ENCODE measurements around the gene CISH. TPM values are rescaled to one million over a fixed set of nuclear protein-coding genes. Genes with fewer than 3 reads are reported as not detected.

CISH gene
- total RNA-seq, 1 experiment from 2014 or later, result 1.7 TPM

DNA sequence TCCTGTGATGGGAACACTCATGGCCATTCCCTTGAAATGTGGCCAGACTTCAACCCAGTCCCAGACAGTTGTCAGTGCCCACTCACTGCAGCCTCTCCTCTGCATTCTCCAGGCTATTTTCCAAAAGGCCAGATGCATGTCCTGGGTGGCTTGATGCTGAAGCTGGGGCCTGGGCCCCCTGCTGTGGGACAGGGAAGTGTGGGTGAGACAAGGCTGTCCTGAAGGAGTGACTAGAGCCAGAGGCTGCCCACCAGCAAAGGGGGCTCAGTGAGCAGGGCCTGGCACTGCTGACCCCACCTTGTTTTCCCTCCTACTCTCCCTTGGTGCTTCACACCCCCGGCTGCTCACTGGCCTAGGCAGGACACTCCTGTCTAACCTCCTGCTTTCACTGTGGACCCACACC lies 11.9 kb downstream of the CISH start:
- Histone ChIP-seq H3K9ac (ENCODE audit: extremely low read depth, insufficient read length, low read length) (no peak overlapping the region), H3K27me3 (ENCODE audit: insufficient read depth, low read length) (no peaks in the 10 kb centered on the region), H2AK5ac (ENCODE audit: insufficient read length, low read length) (no peak overlapping the region), H2BK12ac (ENCODE audit: insufficient read length, low read depth, low read length) (no peak overlapping the region), H2BK20ac (ENCODE audit: low read depth, low read length, poor library complexity, severe bottlenecking) (no peak overlapping the region), H3K4me1 (ENCODE audit: insufficient read depth, low read length) (no peaks in the 10 kb centered on the region), H3K23me2 (ENCODE audit: insufficient read length, low read depth, low read length, poor library complexity, severe bottlenecking) (no peaks in the 10 kb centered on the region), H3K79me2 (ENCODE audit: insufficient read depth, low read length) (no peaks in the 10 kb centered on the region), H3K4ac (ENCODE audit: low read depth, low read length) (no peak overlapping the region), H4K20me1 (ENCODE audit: control insufficient read depth, insufficient read depth, insufficient read length) (no peaks in the 10 kb centered on the region), H3K23ac (ENCODE audit: insufficient read length, low read depth, low read length) (no peak overlapping the region), H4K8ac (replicated peaks; ENCODE audit: insufficient read length, low read depth, low read length) (no peak overlapping the region), H3K14ac (ENCODE audit: insufficient read depth, low read length) (no peak overlapping the region), H2AFZ (ENCODE audit: low read length) (no peak overlapping the region), H2BK15ac (ENCODE audit: low read depth, low read length) (no peak overlapping the region), H2BK5ac (ENCODE audit: insufficient read length, low read length) (no peak overlapping the region), H3K4me2 (ENCODE audit: insufficient read depth, insufficient read length, low read length) (no peak overlapping the region), H3K56ac (ENCODE audit: insufficient read length, low read depth, low read length) (no peak overlapping the region), H3K9me3 (ENCODE audit: control insufficient read depth, low read depth, low read length) (no peaks in the 10 kb centered on the region), H4K91ac (ENCODE audit: insufficient read length, low read depth, low read length) (no peak overlapping the region), H3K27ac (ENCODE audit: insufficient read length, low read depth, low read length) (no peak overlapping the region), H3K79me1 (ENCODE audit: insufficient read depth, low read depth, low read length, poor library complexity, severe bottlenecking) (no peaks in the 10 kb centered on the region), H4K5ac (ENCODE audit: insufficient read length, low read depth, low read length) (no peak overlapping the region), H3T11ph (ENCODE audit: low read length) (no peak overlapping the region), H2BK120ac (ENCODE audit: low read depth, low read length, poor library complexity, severe bottlenecking) (no peak overlapping the region), H3K18ac (ENCODE audit: insufficient read length, low read depth, low read length) (no peak overlapping the region)
- Mint-ChIP-seq H3K27ac (no peak overlapping the region), H3K36me3 (ENCODE audit: insufficient read depth in 1 of 3, low read depth in 3 of 3) (no peaks in the 10 kb centered on the region), H3K9me3 (no peaks in the 10 kb centered on the region), H3K27me3 (ENCODE audit: low read depth) (peaks cover 9% of the 10 kb centered on the region), H3K4me1 (no peaks in the 10 kb centered on the region), H3K4me3 (no peak overlapping the region)
- no peak for DNase-seq
- TF ChIP-seq, protein P1, sequence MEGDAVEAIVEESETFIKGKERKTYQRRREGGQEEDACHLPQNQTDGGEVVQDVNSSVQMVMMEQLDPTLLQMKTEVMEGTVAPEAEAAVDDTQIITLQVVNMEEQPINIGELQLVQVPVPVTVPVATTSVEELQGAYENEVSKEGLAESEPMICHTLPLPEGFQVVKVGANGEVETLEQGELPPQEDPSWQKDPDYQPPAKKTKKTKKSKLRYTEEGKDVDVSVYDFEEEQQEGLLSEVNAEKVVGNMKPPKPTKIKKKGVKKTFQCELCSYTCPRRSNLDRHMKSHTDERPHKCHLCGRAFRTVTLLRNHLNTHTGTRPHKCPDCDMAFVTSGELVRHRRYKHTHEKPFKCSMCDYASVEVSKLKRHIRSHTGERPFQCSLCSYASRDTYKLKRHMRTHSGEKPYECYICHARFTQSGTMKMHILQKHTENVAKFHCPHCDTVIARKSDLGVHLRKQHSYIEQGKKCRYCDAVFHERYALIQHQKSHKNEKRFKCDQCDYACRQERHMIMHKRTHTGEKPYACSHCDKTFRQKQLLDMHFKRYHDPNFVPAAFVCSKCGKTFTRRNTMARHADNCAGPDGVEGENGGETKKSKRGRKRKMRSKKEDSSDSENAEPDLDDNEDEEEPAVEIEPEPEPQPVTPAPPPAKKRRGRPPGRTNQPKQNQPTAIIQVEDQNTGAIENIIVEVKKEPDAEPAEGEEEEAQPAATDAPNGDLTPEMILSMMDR (conservative IDR thresholded peaks at IDR 0.05), result no peak
- no CpG with 5 or more reads among the region's 1 CpG for WGBS (ENCODE audit: extremely low coverage, insufficient read length, low lambda C conversion rate)

Measured in H9 (cell line).